Measurements from ENCODE around the gene PKMYT1. TPM values are rescaled to one million over a fixed set of nuclear protein-coding genes. Genes with fewer than 3 reads are reported as not detected.

Gene PKMYT1
- polyA plus RNA-seq, 1 of the 3 experiments (the other 2 are of a cell fraction), result 8.5 TPM

DNA sequence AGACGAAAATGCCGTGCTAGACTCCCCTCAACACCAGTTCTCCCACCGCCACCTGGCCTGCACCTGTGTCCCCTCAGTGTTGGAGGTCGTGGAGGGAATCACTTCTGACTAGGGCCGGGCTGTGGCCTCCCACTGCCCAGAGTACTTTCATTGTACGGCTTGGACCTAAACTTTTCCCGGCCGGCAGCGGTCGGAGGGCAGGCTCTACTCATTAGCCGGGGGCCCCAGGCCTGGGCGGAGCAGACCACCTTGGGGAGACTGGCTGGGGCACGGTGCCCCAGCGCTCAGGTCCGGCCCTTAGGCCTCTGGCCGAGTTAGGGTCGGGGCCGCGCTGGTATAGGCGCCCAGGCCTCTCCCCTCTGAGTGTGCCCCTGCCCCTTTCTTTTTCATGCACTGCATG, 37.1 kb upstream of the PKMYT1 start:
- DNase-seq, result no peak
- Histone ChIP-seq H4K20me1 (ENCODE audit: insufficient read depth) (peaks cover 8% of the 10 kb centered on the region), H3K9me3 (no peaks in the 10 kb centered on the region), H3K36me3 (replicated peaks in 1 of 2; ENCODE audit: control insufficient read depth in 1 of 2, insufficient read depth in 2 of 2, low read length in 1 of 2) (peaks cover 4 to 10% of the 10 kb centered on the region in 2 experiments), H3K9ac (no peak overlapping the region), H3K27me3 (ENCODE audit: insufficient read depth) (no peaks in the 10 kb centered on the region), H3K4me3 (ENCODE audit: low read depth in 2 of 2, low read length in 1 of 2) (no peak overlapping the region), H3K4me1 (ENCODE audit: control insufficient read depth in 1 of 2, insufficient read depth in 2 of 2, low read depth in 1 of 2, low read length in 1 of 2) (peaks cover 0 to 23% of the 10 kb centered on the region in 2 experiments; a peak in 1 of 4 replicates), H3K4me2 (no peak overlapping the region), H3F3A (replicated peaks; ENCODE audit: insufficient read depth) (peaks cover 16% of the 10 kb centered on the region), H2AFZ (ENCODE audit: low read depth) (no peak overlapping the region), H3K27ac (ENCODE audit: low read depth in 2 of 2, low read length in 1 of 2) (no peak overlapping the region), H3K79me2 (ENCODE audit: insufficient read depth) (peaks cover 11% of the 10 kb centered on the region; the same call in 1 of the 2 replicates), H3K9me2 (no peaks in the 10 kb centered on the region)
- ChIA-PET CTCF (interaction anchor here (6.8 to 8.5 kb wide), 2 partner anchors 11 to 14 kb away, joined by 72 to 111 read pairs; no protein-coding TSS in a partner anchor), POLR2A (no interaction called here)
- TF ChIP-seq, protein P1, sequence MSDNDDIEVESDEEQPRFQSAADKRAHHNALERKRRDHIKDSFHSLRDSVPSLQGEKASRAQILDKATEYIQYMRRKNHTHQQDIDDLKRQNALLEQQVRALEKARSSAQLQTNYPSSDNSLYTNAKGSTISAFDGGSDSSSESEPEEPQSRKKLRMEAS (IDR thresholded peaks at IDR 0.05; ENCODE audit: low read depth), result no peak
- TF ChIP-seq FOSL2 (IDR thresholded peaks at IDR 0.05; ENCODE audit: borderline replicate concordance, low read depth), result no peak
- TF ChIP-seq SIN3A (IDR thresholded peaks at IDR 0.05; ENCODE audit: borderline replicate concordance, low read depth, low read length), result no peak
- no peak for TF ChIP-seq YY1 (IDR thresholded peaks at IDR 0.05; ENCODE audit: low read depth)
- TF ChIP-seq FOXM1 (IDR thresholded peaks at IDR 0.05; ENCODE audit: low read depth), result no peak
- no peak for TF ChIP-seq TEAD4 (IDR thresholded peaks at IDR 0.05; ENCODE audit: borderline replicate concordance, insufficient read depth)
- TF ChIP-seq RFX5 (IDR thresholded peaks at IDR 0.05; ENCODE audit: low read length), result no peak
- TF ChIP-seq, protein P2, sequence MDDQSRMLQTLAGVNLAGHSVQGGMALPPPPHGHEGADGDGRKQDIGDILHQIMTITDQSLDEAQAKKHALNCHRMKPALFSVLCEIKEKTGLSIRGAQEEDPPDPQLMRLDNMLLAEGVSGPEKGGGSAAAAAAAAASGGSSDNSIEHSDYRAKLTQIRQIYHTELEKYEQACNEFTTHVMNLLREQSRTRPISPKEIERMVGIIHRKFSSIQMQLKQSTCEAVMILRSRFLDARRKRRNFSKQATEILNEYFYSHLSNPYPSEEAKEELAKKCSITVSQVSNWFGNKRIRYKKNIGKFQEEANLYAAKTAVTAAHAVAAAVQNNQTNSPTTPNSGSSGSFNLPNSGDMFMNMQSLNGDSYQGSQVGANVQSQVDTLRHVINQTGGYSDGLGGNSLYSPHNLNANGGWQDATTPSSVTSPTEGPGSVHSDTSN (IDR thresholded peaks at IDR 0.05), result no peak
- TF ChIP-seq, protein P3, sequence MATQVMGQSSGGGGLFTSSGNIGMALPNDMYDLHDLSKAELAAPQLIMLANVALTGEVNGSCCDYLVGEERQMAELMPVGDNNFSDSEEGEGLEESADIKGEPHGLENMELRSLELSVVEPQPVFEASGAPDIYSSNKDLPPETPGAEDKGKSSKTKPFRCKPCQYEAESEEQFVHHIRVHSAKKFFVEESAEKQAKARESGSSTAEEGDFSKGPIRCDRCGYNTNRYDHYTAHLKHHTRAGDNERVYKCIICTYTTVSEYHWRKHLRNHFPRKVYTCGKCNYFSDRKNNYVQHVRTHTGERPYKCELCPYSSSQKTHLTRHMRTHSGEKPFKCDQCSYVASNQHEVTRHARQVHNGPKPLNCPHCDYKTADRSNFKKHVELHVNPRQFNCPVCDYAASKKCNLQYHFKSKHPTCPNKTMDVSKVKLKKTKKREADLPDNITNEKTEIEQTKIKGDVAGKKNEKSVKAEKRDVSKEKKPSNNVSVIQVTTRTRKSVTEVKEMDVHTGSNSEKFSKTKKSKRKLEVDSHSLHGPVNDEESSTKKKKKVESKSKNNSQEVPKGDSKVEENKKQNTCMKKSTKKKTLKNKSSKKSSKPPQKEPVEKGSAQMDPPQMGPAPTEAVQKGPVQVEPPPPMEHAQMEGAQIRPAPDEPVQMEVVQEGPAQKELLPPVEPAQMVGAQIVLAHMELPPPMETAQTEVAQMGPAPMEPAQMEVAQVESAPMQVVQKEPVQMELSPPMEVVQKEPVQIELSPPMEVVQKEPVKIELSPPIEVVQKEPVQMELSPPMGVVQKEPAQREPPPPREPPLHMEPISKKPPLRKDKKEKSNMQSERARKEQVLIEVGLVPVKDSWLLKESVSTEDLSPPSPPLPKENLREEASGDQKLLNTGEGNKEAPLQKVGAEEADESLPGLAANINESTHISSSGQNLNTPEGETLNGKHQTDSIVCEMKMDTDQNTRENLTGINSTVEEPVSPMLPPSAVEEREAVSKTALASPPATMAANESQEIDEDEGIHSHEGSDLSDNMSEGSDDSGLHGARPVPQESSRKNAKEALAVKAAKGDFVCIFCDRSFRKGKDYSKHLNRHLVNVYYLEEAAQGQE (IDR thresholded peaks at IDR 0.05; ENCODE audit: low read depth, low read length), result no peak
- no peak for TF ChIP-seq SMC3 (IDR thresholded peaks at IDR 0.05; ENCODE audit: low read depth, low read length)
- WGBS (ENCODE audit: low lambda C conversion rate), result 93% methylated on average over 19 of the region's 20 CpGs

DNA sequence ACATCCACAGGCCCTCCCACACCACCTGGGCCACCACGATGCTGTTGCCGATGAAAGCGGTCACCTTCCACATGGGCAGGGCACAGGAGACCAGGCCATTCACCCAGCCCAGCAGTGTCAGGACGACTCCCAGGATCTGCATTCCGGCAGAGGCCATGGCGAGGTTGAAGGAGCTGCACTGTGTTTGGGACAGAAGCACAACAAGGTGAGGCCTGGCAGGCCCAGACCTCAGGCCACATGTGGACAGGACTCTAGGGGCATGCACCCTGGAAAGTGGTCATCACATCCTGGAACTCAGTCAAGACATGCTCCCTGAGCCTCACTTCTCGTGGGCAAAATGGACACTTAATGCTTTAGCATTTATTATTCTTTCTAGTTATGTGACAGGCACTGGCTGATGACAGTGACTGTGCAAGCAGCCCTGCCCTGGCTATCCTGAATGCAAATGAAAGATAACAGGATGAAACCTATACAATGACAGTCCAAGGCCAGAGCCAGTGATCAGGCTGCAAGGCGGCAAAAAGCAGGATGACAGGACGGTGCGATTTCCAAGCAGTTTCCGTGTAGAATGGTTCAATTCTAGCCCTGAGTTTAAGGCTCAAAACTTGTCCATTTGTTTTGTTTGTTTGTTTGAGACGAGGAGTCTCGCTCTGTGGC, 35.7 kb upstream of the PKMYT1 start:
- Histone ChIP-seq H3K9ac (no peak overlapping the region), H3K4me3 (ENCODE audit: low read depth in 2 of 2, low read length in 1 of 2) (no peak overlapping the region), H3K79me2 (ENCODE audit: insufficient read depth) (peaks cover 5% of the 10 kb centered on the region; the same call in 1 of the 2 replicates), H3K27me3 (ENCODE audit: insufficient read depth) (no peaks in the 10 kb centered on the region), H3F3A (replicated peaks; ENCODE audit: insufficient read depth) (peaks cover 5% of the 10 kb centered on the region), H3K9me2 (no peaks in the 10 kb centered on the region), H3K9me3 (no peaks in the 10 kb centered on the region), H4K20me1 (ENCODE audit: insufficient read depth) (peaks cover under 1% of the 10 kb centered on the region; the same call in 1 of the 2 replicates), H3K27ac (ENCODE audit: low read depth in 2 of 2, low read length in 1 of 2) (no peak overlapping the region), H3K4me2 (no peak overlapping the region), H3K36me3 (replicated peaks in 1 of 2; ENCODE audit: control insufficient read depth in 1 of 2, insufficient read depth in 2 of 2, low read length in 1 of 2) (peaks cover 0 to under 1% of the 10 kb centered on the region in 2 experiments), H2AFZ (ENCODE audit: low read depth) (no peak overlapping the region), H3K4me1 (ENCODE audit: control insufficient read depth in 1 of 2, insufficient read depth in 2 of 2, low read depth in 1 of 2, low read length in 1 of 2) (peaks cover 0 to 12% of the 10 kb centered on the region in 2 experiments; a peak in 1 of 4 replicates)
- ChIA-PET POLR2A (no interaction called here), CTCF (interaction anchor here (8.5 kb wide), 1 partner anchor 15 kb away, joined by 111 read pairs; no protein-coding TSS in a partner anchor)
- TF ChIP-seq RCOR1 (IDR thresholded peaks at IDR 0.05; ENCODE audit: low read length) (no peak), NFIC (IDR thresholded peaks at IDR 0.05; ENCODE audit: borderline replicate concordance) (no peak), RXRA (IDR thresholded peaks at IDR 0.05; ENCODE audit: borderline replicate concordance, low read depth) (no peak), NRF1 (IDR thresholded peaks at IDR 0.05; ENCODE audit: low read depth, low read length) (no peak), GABPA (IDR thresholded peaks at IDR 0.05; ENCODE audit: low read depth) (no peak), EP300 (IDR thresholded peaks at IDR 0.05; ENCODE audit: borderline replicate concordance in 1 of 2, low read depth in 1 of 2, low read length in 1 of 2) (no peak)
- WGBS (ENCODE audit: low lambda C conversion rate), result 86% methylated on average over 11 of the region's 13 CpGs
- no peak for DNase-seq

Measured in SK-N-SH (cell line).